AG04449 (cell line): ENCODE results near the gene TAMALIN.

ENCODE experiments used
- CTCF ChIA-PET: fragments of 350-600 bp; formaldehyde crosslinking; extraction: SDS; loops from one replicate; lab custom pipeline; 2021; ENCODE audit warnings: antibody characterized with exemption; lab: Yijun Ruan, JAX
- POLR2A ChIA-PET: fragments of 400-600, 350-600 bp; formaldehyde crosslinking; extraction: SDS; loops from one replicate; lab custom pipeline; 2020; ENCODE audit warnings: antibody characterized with exemption, inconsistent platforms; lab: Yijun Ruan, JAX
- DNase-seq: peaks from one replicate; pipeline ENCODE4 v3.0.0-alpha.2; 2010; ENCODE audit warnings: low read depth, low spot score
- H3K4me3 ChIP-seq: 2 replicates; pipeline ENCODE4 v1.5.1; 2011; ENCODE audit warnings: low read depth, mild to moderate bottlenecking, control low read depth, low read length
- TF ChIP-seq, protein P1 (sequence below): IDR thresholded peaks from one replicate; pipeline ENCODE4 v1.5.1; 2011; ENCODE audit warnings: mild to moderate bottlenecking, moderate library complexity, low read length, control low read depth, inconsistent platforms; ENCODE audit not compliant: insufficient read depth; ENCODE audit errors: missing control alignments

The TAMALIN gene

DNA sequence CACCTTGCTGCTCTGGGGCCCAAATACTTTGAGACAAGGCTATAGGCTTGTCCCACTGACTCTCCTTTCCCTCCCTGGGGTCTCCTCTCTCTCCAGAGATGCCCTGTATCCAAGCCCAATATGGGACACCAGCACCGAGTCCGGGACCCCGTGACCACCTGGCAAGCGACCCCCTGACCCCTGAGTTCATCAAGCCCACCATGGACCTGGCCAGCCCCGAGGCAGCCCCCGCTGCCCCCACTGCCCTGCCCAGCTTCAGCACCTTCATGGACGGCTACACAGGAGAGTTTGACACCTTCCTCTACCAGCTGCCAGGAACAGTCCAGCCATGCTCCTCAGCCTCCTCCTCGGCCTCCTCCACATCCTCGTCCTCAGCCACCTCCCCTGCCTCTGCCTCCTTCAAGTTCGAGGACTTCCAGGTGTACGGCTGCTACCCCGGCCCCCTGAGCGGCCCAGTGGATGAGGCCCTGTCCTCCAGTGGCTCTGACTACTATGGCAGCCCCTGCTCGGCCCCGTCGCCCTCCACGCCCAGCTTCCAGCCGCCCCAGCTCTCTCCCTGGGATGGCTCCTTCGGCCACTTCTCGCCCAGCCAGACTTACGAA lies 47.6 kb downstream of the TAMALIN start:
- H3K4me3 ChIP-seq, result no peak overlapping the region
- POLR2A ChIA-PET, result no interaction called here
- TF ChIP-seq, protein P1, sequence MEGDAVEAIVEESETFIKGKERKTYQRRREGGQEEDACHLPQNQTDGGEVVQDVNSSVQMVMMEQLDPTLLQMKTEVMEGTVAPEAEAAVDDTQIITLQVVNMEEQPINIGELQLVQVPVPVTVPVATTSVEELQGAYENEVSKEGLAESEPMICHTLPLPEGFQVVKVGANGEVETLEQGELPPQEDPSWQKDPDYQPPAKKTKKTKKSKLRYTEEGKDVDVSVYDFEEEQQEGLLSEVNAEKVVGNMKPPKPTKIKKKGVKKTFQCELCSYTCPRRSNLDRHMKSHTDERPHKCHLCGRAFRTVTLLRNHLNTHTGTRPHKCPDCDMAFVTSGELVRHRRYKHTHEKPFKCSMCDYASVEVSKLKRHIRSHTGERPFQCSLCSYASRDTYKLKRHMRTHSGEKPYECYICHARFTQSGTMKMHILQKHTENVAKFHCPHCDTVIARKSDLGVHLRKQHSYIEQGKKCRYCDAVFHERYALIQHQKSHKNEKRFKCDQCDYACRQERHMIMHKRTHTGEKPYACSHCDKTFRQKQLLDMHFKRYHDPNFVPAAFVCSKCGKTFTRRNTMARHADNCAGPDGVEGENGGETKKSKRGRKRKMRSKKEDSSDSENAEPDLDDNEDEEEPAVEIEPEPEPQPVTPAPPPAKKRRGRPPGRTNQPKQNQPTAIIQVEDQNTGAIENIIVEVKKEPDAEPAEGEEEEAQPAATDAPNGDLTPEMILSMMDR, result no peak
- DNase-seq, result no peak
- CTCF ChIA-PET, result interaction anchor here (1.0 to 45.6 kb wide), 5 partner anchors 14 to 51 kb away, joined by 3 to 1695 read pairs (median 3); partner anchors contain the start of gene ATG101

GRCh38 chr12:52054833-52055730 lies 48.3 kb downstream of the TAMALIN start:
- TF ChIP-seq, protein P1, result no peak
- ChIA-PET POLR2A (no interaction called here), CTCF (interaction anchor here (1.0 to 45.6 kb wide), 4 partner anchors 13 to 51 kb away, joined by 3 to 1695 read pairs (median 3); partner anchors contain the start of gene ATG101)
- DNase-seq, result no peak
- no peak overlapping the region for H3K4me3 ChIP-seq

GRCh38 chr12:52055731-52056711 lies 49.3 kb downstream of the TAMALIN start:
- H3K4me3 ChIP-seq, result no peak overlapping the region
- ChIA-PET POLR2A (no interaction called here), CTCF (interaction anchor here (0.6 to 45.6 kb wide), 5 partner anchors 12 to 23 kb away, joined by 3 to 1695 read pairs (median 3); partner anchors contain the start of gene ATG101)
- DNase-seq, result no peak
- TF ChIP-seq, protein P1, result no peak

DNA sequence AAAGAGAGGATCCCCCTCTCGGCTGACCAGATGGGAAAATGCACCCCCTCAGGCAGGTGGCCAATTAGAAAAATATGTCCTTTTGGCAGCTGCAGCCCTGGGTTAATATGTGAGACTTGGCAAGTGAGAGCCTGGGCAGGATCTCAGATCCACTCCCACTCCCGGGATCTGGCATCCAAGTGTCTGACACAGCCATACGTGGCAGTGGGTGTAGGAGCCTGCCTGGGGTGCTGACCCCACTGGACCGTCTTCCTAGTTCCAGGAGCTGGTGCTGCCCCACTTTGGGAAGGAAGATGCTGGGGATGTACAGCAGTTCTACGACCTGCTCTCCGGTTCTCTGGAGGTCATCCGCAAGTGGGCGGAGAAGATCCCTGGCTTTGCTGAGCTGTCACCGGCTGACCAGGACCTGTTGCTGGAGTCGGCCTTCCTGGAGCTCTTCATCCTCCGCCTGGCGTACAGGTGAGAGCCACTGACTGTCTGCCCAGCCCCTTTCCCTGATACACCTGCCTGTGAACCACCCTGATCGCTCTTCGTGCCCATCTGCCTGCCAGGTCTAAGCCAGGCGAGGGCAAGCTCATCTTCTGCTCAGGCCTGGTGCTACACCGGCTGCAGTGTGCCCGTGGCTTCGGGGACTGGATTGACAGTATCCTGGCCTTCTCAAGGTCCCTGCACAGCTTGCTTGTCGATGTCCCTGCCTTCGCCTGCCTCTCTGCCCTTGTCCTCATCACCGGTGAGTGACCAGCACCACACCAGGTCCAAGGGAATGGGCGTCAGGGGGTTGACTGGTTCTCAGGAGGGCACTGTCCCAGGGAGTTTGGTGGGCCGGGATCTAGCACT lies 50.3 kb downstream of the TAMALIN start:
- H3K4me3 ChIP-seq, result no peak overlapping the region
- ChIA-PET CTCF (interaction anchor here (0.6 to 45.6 kb wide), 4 partner anchors 12 to 26 kb away, joined by 3 to 1695 read pairs (median 6); no protein-coding TSS in a partner anchor), POLR2A (no interaction called here)

More for the DNA sequence above, 50.3 kb downstream of the TAMALIN start:
- TF ChIP-seq, protein P1, result no peak
- no peak for DNase-seq
